ENCODE data around the gene RIPK3. TPM values are rescaled to one million over a fixed set of nuclear protein-coding genes. Genes with fewer than 3 reads are reported as not detected.

The RIPK3 gene
- total and polyA plus RNA-seq, 2 of the 8 experiments (the other 6 are each of a cell fraction or from before 2014, with no cell fraction given): 0.24 to 0.39 TPM

GRCh38 chr14:24376448-24377070 lies 36.8 kb upstream of the RIPK3 start (continued):
- no peak for TF ChIP-seq CHD7 (IDR thresholded peaks at IDR 0.05; ENCODE audit: insufficient replicate concordance, low read length)
- TF ChIP-seq ATF2 (IDR thresholded peaks at IDR 0.05; ENCODE audit: low read length): no peak
- TF ChIP-seq MAFK (IDR thresholded peaks at IDR 0.05; ENCODE audit: low read depth, low read length): no peak
- TF ChIP-seq SAP30 (IDR thresholded peaks at IDR 0.05; ENCODE audit: insufficient read depth, insufficient replicate concordance, low read length): no peak
- TF ChIP-seq FOSL1 (IDR thresholded peaks at IDR 0.05; ENCODE audit: insufficient read depth, low read depth, low read length): no peak
- no peak for TF ChIP-seq SP2 (IDR thresholded peaks at IDR 0.05; ENCODE audit: low read length)
- TF ChIP-seq PHF8 (conservative IDR thresholded peaks at IDR 0.05; ENCODE audit: low read depth, low read length): no peak
- TF ChIP-seq POLR2A (IDR thresholded peaks at IDR 0.05; ENCODE audit: control extremely low read depth in 1 of 2, low read depth in 2 of 2, low read length in 2 of 2): no peak
- TF ChIP-seq JUND (IDR thresholded peaks at IDR 0.05; ENCODE audit: low read length): no peak
- no peak for TF ChIP-seq BACH1 (IDR thresholded peaks at IDR 0.05; ENCODE audit: low read length)
